Stimulated activated CD4-positive, alpha-beta T cell treated with anti-CD3 and anti-CD28 coated beads, Interleukin-4, amount 100 ng/mL, for 1 hour (primary cell): Measurements from ENCODE around the gene CEP162.
"Not testable (repeated sequence)": the region's sequence is repeated elsewhere in the genome, so short reads cannot be mapped to it uniquely, and the experiment has no call there.

Source experiments
- DNase-seq: peaks from one replicate; pipeline ENCODE4 v3.0.0-alpha.2; 2020

Gene CEP162

DNA sequence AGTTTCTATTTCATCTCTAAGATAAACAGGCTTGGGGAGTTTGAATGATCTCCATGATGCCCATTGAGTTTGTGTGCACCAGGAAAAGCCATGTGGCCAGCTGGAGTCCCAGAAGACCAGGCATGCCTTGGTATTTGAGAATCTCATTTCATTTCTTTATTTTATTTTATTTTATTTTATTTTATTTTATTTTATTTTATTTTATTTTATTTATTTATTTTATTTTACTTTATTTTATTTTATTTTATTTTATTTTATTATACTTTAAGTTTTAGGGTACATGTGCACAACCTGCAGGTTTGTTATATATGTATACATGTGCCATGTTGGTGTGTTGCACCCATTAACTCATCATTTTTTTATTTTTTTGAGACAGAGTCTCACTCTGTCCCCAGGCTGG, 142.7 kb downstream of the CEP162 start:
- not testable (repeated sequence) for DNase-seq

DNA sequence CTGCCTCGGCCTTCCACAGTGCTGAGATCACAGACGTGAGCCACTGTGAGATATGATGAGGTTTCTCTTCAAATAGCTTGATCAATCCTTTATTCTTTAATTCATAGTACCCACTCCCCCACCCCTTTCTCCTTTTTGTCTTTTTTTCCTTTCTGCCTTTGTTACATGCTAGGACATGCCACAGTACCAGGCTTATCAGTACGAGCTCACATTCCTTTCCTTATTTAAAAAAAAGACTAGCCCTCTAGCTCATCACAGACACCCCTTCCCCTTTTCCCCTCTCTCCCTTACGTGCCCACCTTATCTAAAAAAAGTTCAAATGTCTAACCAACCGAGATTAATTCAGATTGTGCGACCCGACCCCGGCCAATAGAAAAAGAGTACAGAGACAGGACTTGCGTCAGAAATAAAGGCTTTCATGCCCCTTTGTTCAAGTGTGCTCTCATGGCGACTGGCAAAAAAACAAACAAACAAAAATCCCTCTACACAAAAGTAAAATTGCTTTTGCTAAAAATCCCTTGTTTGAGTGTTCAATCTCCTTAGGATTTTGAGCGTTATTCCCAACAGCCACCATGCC, 144.7 kb downstream of the CEP162 start:
- DNase-seq: no peak

DNA sequence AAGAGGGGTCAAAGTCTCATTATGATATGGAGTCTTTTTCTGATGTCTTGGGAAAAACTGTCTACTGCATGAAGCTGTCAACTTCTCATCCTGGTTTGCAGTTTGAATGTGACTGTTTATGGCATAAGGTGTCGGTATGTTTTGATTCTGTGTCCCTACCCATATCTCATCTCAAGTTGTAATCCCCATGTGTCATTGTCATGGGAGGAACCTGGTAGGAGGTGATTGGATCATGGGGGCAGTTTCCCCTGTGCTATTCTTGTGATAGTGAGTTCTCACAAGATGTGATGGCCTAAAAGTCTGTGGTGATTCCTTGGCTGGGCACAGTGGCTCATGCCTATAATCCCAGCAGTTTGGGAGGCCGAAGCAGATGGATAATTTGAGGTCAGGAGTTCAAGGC, 146.2 kb downstream of the CEP162 start:
- DNase-seq: no peak

DNA sequence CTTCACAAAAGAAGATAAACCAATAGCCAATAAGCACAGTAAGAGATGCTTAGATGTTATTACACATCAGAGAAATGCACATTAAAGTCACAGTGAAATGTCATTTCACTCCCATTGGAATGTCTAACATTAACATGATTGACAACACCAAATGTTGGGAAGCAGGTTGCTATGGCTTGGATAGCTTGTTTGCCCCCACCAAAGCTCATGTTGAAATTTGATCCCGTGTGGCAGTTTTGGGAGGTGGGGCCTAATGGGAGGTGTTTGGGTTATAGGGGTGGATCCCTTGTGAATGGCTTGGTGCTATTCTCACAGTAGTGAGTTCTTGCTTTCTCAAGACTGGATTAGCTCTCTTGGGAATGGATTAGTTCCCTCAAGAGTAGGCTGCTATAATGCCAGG, 149.1 kb downstream of the CEP162 start:
- no peak for DNase-seq

DNA sequence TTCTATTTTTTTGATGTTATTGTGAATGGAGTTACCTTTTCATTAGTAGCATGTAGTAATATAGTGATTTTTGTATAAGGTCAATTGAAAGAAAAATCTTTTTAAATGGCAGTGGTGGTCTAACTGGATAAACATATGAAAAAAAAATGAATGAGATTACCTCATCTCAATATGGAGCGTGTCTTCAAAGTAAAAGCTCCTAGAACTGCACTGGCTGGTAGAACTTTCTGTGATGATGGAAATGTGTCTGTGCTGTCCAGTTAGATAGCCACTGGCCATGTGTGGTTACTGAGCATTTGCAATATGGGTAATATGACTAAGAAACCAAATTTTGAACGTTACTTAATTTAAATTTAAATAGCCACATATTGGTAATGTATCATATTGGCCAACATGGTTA, 149.8 kb downstream of the CEP162 start:
- no peak for DNase-seq

DNA sequence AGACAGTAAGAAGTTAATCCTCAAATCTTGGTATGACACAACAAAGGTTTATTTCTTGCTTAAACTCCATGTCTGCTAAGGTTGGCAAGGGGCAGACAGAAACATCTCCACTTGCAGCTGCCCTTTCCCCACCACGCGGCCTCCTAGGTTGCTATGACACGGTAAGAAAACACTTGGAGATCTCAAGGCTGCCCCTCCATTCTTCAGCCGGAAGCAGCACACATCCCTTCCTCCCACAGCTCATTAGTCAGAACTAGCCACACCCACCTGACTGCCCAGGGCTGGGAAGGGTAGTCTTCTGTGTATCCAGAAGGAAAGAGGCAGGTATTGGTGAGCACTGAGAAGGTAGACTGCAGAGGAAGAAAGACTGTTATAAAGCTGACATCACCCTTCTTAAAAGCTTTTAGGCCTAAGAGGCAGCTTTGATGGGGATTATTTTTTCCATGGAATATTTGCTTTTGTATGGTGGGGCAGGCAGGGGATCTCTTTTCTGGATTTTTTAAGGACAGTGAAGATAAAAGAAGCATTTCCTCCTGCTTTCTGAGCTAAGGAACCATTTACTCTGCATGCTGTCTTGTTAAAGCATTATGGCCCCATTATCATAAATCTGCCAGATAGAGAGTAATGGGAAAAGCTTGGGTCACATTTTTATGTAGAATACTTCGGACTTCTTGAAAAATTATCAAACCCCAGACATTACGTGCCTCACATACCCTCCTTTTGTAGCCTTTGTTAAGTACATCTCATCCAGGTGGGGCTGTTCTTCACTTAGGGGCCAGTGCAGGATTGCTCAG, 152.3 kb downstream of the CEP162 start:
- DNase-seq: no peak
